NCI-H748 (cell line): ENCODE measurements around the gene PTPRU.

Source experiments
- DNase-seq: peaks from one replicate; lab custom pipeline; 2025; ENCODE audit not compliant: unreplicated experiment; lab: John Stamatoyannopoulos, UW

The PTPRU gene

GRCh38 chr1:29357452-29357851, 121.1 kb downstream of the PTPRU start:
- DNase-seq: no peak

GRCh38 chr1:29358183-29358582, 121.9 kb downstream of the PTPRU start:
- no peak for DNase-seq

GRCh38 chr1:29360768-29361167, 124.4 kb downstream of the PTPRU start:
- DNase-seq: no peak

- DNase-seq: no peak
Observed at GRCh38 chr1:29361686-29362085, 125.4 kb downstream of the PTPRU start.

- no peak for DNase-seq
Observed at GRCh38 chr1:29362116-29362515, 125.8 kb downstream of the PTPRU start.

GRCh38 chr1:29362764-29363163, 126.4 kb downstream of the PTPRU start:
- no peak for DNase-seq

- DNase-seq: no peak
Observed at GRCh38 chr1:29363536-29363935, 127.2 kb downstream of the PTPRU start.

- no peak for DNase-seq
Observed at GRCh38 chr1:29364101-29364678, 127.9 kb downstream of the PTPRU start.

GRCh38 chr1:29365906-29366670, 129.8 kb downstream of the PTPRU start:
- no peak for DNase-seq

GRCh38 chr1:29368936-29369932, 132.9 kb downstream of the PTPRU start:
- DNase-seq: no peak

- DNase-seq: no peak
Observed at GRCh38 chr1:29370067-29370466, 133.7 kb downstream of the PTPRU start.

GRCh38 chr1:29371332-29371731, 135.0 kb downstream of the PTPRU start:
- DNase-seq: no peak

- DNase-seq: no peak
Observed at GRCh38 chr1:29372108-29372507, 135.8 kb downstream of the PTPRU start.
